Measurements from ENCODE around the gene TRIM59. TPM values are rescaled to one million over a fixed set of nuclear protein-coding genes. Genes with fewer than 3 reads are reported as not detected.

TRIM59 gene
- total RNA-seq, 2 donors from 2014 or later = 7.5 to 16.6 TPM

DNA sequence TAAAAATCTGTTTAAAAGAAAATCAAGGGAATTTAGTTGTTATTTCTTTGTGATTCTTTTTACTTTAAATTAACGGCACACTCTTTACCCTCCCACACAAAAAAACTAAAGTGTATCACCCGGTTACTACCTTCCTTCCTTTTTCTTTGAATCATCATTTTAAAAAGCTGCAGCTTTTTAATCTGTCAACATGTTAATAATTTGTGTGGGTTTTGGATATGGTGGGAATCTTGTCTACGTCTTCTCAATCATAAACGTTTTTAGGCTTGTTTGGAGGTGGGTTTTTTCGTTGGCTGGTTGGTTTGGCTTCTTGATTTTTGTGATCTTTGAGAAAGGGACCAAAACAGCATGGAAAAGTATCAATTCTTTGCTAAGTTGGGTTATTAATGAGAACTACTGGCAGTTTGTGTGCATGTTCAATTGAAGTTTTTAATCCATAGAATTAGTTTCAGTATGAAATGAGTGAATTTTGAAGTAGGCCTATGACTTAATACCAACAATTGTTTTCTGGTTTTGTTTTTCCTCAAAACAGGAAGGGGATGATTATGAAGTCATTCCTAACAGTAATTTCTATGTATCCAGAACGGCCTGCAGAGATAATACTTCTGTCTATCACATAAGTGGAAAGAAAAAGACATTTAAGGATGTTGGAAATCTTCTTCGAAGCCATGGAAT is 45.7 kb downstream of the TRIM59 start:
- Histone ChIP-seq H3K4me3 (no peak overlapping the region), H3K9me3 (no peaks in the 10 kb centered on the region), H3K4me1 (no peaks in the 10 kb centered on the region), H3K27me3 (no peaks in the 10 kb centered on the region), H3K27ac (no peak overlapping the region), H3K9ac (ENCODE audit: low read depth in 2 of 2, low read length in 2 of 2) (peak overlapping the region in 1 of 2 donors; percentile 34), H3K36me3 (no peaks in the 10 kb centered on the region)
- DNase-seq = no peak
- intact Hi-C loops (cut with DNase I) = no loop called here
- TF ChIP-seq, protein P1, sequence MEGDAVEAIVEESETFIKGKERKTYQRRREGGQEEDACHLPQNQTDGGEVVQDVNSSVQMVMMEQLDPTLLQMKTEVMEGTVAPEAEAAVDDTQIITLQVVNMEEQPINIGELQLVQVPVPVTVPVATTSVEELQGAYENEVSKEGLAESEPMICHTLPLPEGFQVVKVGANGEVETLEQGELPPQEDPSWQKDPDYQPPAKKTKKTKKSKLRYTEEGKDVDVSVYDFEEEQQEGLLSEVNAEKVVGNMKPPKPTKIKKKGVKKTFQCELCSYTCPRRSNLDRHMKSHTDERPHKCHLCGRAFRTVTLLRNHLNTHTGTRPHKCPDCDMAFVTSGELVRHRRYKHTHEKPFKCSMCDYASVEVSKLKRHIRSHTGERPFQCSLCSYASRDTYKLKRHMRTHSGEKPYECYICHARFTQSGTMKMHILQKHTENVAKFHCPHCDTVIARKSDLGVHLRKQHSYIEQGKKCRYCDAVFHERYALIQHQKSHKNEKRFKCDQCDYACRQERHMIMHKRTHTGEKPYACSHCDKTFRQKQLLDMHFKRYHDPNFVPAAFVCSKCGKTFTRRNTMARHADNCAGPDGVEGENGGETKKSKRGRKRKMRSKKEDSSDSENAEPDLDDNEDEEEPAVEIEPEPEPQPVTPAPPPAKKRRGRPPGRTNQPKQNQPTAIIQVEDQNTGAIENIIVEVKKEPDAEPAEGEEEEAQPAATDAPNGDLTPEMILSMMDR (IDR thresholded peaks at IDR 0.05) = no peak

DNA sequence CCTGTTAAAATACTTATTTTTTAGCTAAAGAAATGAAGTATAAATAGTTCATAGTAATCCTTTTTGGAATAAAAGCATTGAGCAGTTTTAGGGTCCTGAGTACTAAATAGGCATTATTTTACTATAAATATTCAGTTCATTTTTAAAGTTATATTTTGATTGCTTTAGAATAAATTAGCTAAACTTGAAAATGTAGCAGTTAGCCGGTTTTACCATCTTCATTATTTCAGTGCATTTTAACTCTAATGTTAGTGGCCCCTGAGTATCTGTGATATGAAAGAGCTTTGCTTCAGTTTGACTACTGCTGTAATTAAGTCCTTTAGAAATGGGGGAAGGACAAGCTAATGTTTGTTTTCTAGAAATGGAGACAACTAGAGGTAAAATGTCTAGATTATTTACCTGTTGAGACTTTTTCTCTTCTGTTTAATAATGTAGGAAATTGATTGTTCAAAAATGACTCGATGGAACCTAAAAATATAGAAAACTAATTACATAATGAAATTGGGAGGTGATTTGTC is 46.5 kb downstream of the TRIM59 start:
- no peaks in the 10 kb centered on the region for H3K36me3 ChIP-seq
- no peak overlapping the region for H3K27ac ChIP-seq
- H3K9ac ChIP-seq (ENCODE audit: low read depth in 2 of 2, low read length in 2 of 2) = peak overlapping the region in 1 of 2 donors; percentile 73
- intact Hi-C loops (cut with DNase I) = no loop called here
- H3K4me3 ChIP-seq = peak overlapping the region; percentile 52
- no peaks in the 10 kb centered on the region for H3K9me3 ChIP-seq
- H3K27me3 ChIP-seq = no peaks in the 10 kb centered on the region
- TF ChIP-seq, protein P1 (IDR thresholded peaks at IDR 0.05) = no peak
- DNase-seq = no peak
- H3K4me1 ChIP-seq = no peaks in the 10 kb centered on the region

DNA sequence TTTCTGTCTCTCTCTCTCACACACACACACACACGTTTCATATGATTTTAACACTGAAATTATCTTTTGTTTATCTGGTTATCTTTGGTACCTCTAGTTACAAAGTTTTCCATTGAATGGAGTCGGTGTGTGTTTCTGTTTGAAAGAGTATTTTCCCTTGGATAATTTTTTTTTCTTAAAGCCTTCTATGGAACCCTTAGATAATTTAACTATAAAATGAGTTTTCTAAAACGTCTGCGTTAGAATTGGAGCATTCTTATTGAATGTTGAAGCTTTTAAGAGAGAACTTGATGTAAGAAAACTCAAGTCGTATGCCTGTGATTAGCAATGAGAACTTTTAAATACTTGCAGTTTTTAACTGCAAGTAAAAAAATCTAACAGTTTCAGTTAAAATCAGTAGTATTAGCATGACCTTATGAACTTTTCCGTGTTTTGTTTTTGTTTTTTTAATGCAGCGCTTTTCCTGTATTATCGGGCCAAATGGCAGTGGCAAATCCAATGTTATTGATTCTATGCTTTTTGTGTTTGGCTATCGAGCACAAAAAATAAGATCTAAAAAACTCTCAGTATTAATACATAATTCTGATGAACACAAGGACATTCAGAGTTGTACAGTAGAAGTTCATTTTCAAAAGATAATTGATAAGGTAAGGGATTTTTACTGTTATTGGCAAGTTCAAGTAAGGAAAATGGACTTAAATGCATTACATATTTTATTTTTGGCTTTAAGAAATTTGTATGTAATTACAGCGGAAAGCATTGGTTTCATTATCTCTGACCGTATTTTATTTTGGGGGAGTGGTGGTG is 47.2 kb downstream of the TRIM59 start:
- no peaks in the 10 kb centered on the region for H3K9me3 ChIP-seq
- TF ChIP-seq, protein P1 (IDR thresholded peaks at IDR 0.05) = no peak
- H3K27me3 ChIP-seq = no peaks in the 10 kb centered on the region
- intact Hi-C loops (cut with DNase I) = no loop called here
- no peaks in the 10 kb centered on the region for H3K36me3 ChIP-seq
- H3K4me1 ChIP-seq = no peaks in the 10 kb centered on the region
- H3K4me3 ChIP-seq = peak overlapping the region; percentile 52
- no peak overlapping the region for H3K27ac ChIP-seq
- DNase-seq = no peak
- H3K9ac ChIP-seq (ENCODE audit: low read depth in 2 of 2, low read length in 2 of 2) = peak overlapping the region in 1 of 2 donors; percentile 73

DNA sequence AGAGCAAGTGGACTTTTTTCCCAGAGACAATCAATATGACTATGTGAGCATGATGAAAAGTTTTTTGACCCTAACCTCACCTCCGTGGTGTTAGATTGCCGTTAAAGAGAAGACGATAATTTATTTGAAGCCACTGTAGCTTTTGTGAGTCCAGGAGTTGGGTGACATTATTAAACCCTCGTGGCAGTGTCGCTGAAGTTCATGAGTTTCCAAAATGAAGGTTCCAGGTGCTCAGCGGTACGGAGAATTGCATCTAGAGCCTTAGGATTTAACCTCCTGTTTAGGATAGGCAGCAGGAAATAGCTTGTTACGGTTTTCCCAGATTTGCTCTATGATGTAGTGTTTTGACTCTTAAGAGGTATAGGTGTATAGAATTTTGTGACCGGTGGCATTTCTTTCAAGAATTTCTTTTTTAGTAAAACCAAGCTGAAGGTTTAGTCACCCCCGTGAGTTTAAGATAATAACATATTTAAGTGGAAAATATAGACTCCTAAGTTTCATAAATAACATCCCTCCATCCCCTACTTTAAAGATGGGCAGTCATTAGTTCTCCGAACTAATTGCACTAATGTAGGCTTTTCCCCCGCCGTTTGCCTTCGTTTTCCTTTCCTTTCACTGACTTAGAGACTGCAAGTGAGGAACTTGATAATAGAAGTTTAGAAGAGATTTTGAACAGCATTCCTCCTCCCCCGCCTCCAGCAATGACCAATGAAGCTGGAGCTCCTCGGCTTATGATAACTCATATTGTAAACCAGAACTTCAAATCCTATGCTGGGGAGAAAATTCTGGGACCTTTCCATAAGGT is 48.1 kb downstream of the TRIM59 start:
- H3K9me3 ChIP-seq = no peaks in the 10 kb centered on the region
- H3K27ac ChIP-seq = peak overlapping the region; percentile 87
- H3K4me3 ChIP-seq = peak overlapping the region; percentile 52
- TF ChIP-seq, protein P1 (IDR thresholded peaks at IDR 0.05) = no peak
- H3K36me3 ChIP-seq = no peaks in the 10 kb centered on the region
- H3K9ac ChIP-seq (ENCODE audit: low read depth in 2 of 2, low read length in 2 of 2) = peak overlapping the region; percentile 87 to 91
- H3K27me3 ChIP-seq = no peaks in the 10 kb centered on the region
- DNase-seq = peak; percentile 37
- intact Hi-C loops (cut with DNase I) = no loop called here
- no peaks in the 10 kb centered on the region for H3K4me1 ChIP-seq

DNA sequence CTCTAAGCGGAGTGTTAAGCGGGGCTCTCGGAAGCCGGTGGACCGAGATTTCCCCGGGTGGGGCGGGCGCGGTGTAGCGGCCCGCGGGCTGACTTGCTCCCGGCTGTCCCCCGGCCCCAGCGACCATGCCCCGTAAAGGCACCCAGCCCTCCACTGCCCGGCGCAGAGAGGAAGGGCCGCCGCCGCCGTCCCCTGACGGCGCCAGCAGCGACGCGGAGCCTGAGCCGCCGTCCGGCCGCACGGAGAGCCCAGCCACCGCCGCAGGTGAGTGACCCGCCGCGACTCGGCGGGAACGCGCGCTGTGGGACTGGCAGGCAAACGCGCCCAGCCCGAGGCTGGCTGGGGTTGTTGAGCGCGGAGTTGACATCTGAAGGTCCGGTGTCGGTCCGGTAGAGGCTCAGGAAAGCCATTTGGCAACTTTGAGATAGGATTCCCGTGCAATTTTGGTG is 48.9 kb downstream of the TRIM59 start:
- H3K9ac ChIP-seq (ENCODE audit: low read depth in 2 of 2, low read length in 2 of 2) = peak overlapping the region; percentile 87 to 91
- intact Hi-C loops (cut with DNase I) = no loop called here
- H3K9me3 ChIP-seq = no peaks in the 10 kb centered on the region
- H3K36me3 ChIP-seq = no peaks in the 10 kb centered on the region
- peak; percentile 27 for DNase-seq
- peak overlapping the region; percentile 87 for H3K27ac ChIP-seq
- H3K4me1 ChIP-seq = no peaks in the 10 kb centered on the region
- H3K4me3 ChIP-seq = peak overlapping the region; percentile 52
- TF ChIP-seq, protein P1 (IDR thresholded peaks at IDR 0.05) = no peak
- H3K27me3 ChIP-seq = no peaks in the 10 kb centered on the region

Data from colonic mucosa (tissue), 4 donors.